Effector memory CD4-positive, alpha-beta T cell (primary cell): ENCODE measurements around the gene CALD1.

Source experiments
- DNase-seq, 3 donors: peaks; one replicate each; pipeline ENCODE4 v3.0.0-alpha.2; 2020
- H3K27ac ChIP-seq: 2 replicates; pipeline ENCODE4 v1.7.0; 2013; ENCODE audit warnings: mild to moderate bottlenecking, low read length, moderate library complexity; ENCODE audit not compliant: insufficient read depth, poor library complexity, severe bottlenecking
- H3K27me3 ChIP-seq: replicated peaks from 2 replicates; pipeline ENCODE4 v1.7.0; 2013; ENCODE audit warnings: mild to moderate bottlenecking, low read length; ENCODE audit not compliant: insufficient read depth, control insufficient read depth, poor library complexity, severe bottlenecking
- H3K36me3 ChIP-seq: 2 replicates; pipeline ENCODE4 v1.7.0; 2013; ENCODE audit warnings: mild to moderate bottlenecking, low read length, moderate library complexity; ENCODE audit not compliant: control insufficient read depth, insufficient read depth
- H3K4me1 ChIP-seq: 2 replicates; pipeline ENCODE4 v1.7.0; 2013; ENCODE audit warnings: low read length, mild to moderate bottlenecking; ENCODE audit not compliant: control insufficient read depth, insufficient read depth, poor library complexity, severe bottlenecking
- H3K4me3 ChIP-seq: 2 replicates; pipeline ENCODE4 v1.7.0; 2013; ENCODE audit warnings: low read length, low read depth, mild to moderate bottlenecking; ENCODE audit not compliant: insufficient read depth, poor library complexity, severe bottlenecking
- H3K9me3 ChIP-seq: 2 replicates; pipeline ENCODE4 v1.7.0; 2013; ENCODE audit warnings: mild to moderate bottlenecking, low read length, moderate library complexity; ENCODE audit not compliant: control insufficient read depth

CALD1 gene

DNA sequence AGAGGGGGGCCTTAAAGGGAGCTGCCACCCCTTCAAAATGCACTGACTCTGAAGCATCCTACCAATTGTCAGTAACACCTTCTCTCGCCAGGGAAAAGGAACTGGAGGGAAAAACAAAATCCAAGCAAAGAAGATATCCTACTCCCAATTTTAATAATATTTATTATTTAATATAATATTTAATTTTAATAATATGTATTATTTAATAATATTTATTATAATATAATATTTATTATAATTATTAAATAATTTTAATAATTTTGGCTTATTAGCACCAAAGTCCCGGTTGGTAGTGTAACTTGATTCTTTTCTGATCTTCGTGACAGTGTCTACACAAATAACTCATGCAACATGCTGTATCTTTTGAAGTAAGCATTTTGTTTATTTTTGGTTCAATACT is 148.3 kb downstream of the CALD1 start:
- H3K9me3 ChIP-seq, result no peaks in the 10 kb centered on the region
- no peaks in the 10 kb centered on the region for H3K4me1 ChIP-seq
- H3K27me3 ChIP-seq, result no peaks in the 10 kb centered on the region
- H3K36me3 ChIP-seq, result no peaks in the 10 kb centered on the region
- no peak for DNase-seq
- no peak overlapping the region for H3K4me3 ChIP-seq
- H3K27ac ChIP-seq, result no peak overlapping the region

DNA sequence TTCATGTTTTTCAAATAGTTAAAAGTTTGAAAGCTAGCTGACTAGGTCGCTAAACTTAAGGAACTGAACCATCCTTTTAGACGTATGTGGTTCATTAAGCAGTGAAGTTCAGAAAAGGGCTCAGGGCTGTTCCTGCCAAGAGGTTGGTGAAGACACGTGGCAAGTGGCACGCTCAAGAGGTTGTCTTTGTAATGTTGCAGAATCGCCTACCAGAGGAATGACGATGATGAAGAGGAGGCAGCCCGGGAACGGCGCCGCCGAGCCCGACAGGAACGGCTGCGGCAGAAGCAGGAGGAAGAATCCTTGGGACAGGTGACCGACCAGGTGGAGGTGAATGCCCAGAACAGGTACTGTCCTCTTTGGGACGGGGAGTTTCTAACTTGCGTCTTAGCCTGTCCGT is 149.1 kb downstream of the CALD1 start:
- DNase-seq, result no peak
- Histone ChIP-seq H3K27me3 (no peaks in the 10 kb centered on the region), H3K27ac (no peak overlapping the region), H3K4me3 (no peak overlapping the region), H3K9me3 (no peaks in the 10 kb centered on the region), H3K4me1 (no peaks in the 10 kb centered on the region), H3K36me3 (no peaks in the 10 kb centered on the region)

DNA sequence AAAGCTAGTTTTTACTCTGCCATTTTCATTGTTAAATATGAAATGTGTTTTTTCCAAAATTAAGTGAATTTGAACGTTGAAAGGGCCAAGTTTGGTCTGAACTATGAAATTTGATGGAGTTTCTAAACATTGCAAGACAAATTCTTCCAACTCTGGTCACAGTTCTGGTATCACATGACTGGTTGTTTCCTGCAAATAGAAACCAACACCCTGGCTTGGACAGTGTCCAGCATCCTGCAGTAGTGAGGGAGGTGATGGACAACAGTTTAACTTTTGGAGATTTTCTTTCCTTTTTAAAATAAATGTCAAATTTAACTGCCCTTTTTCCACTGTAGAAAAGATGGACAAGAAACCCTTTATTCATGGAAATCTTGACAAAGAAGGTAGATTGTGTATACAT is 152.1 kb downstream of the CALD1 start:
- no peak for DNase-seq
- Histone ChIP-seq H3K9me3 (no peaks in the 10 kb centered on the region), H3K4me3 (no peak overlapping the region), H3K27ac (no peak overlapping the region), H3K4me1 (no peaks in the 10 kb centered on the region), H3K36me3 (no peaks in the 10 kb centered on the region), H3K27me3 (no peaks in the 10 kb centered on the region)

DNA sequence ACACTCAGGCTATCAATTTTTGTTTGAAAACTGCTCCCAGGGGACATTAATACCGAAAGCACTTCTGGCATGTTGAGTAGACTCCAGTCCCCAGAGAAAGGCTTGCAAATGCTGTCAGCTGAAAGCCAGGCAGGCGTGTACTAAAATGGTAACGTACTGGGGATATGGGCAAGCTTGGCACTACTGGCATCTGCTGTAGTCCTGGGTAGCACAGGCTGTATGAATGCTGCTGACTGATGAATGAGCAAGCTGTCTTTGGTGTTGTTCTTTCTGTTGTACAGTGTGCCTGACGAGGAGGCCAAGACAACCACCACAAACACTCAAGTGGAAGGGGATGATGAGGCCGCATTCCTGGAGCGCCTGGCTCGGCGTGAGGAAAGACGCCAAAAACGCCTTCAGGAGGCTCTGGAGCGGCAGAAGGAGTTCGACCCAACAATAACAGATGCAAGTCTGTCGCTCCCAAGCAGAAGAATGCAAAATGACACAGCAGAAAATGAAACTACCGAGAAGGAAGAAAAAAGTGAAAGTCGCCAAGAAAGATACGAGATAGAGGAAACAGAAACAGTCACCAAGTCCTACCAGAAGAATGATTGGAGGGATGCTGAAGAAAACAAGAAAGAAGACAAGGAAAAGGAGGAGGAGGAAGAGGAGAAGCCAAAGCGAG is 153.4 kb downstream of the CALD1 start:
- Histone ChIP-seq H3K36me3 (no peaks in the 10 kb centered on the region), H3K4me3 (no peak overlapping the region), H3K9me3 (no peaks in the 10 kb centered on the region), H3K27ac (no peak overlapping the region), H3K4me1 (no peaks in the 10 kb centered on the region), H3K27me3 (no peaks in the 10 kb centered on the region)
- DNase-seq, result no peak

DNA sequence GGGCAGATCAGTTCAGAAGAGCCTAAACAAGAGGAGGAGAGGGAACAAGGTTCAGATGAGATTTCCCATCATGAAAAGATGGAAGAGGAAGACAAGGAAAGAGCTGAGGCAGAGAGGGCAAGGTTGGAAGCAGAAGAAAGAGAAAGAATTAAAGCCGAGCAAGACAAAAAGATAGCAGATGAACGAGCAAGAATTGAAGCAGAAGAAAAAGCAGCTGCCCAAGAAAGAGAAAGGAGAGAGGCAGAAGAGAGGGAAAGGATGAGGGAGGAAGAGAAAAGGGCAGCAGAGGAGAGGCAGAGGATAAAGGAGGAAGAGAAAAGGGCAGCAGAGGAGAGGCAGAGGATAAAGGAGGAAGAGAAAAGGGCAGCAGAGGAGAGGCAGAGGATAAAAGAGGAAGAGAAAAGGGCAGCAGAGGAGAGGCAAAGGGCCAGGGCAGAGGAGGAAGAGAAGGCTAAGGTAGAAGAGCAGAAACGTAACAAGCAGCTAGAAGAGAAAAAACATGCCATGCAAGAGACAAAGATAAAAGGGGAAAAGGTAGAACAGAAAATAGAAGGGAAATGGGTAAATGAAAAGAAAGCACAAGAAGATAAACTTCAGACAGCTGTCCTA is 154.1 kb downstream of the CALD1 start:
- Histone ChIP-seq H3K36me3 (no peaks in the 10 kb centered on the region), H3K4me3 (no peak overlapping the region), H3K9me3 (no peaks in the 10 kb centered on the region), H3K27me3 (no peaks in the 10 kb centered on the region), H3K27ac (no peak overlapping the region), H3K4me1 (no peaks in the 10 kb centered on the region)
- no peak for DNase-seq

DNA sequence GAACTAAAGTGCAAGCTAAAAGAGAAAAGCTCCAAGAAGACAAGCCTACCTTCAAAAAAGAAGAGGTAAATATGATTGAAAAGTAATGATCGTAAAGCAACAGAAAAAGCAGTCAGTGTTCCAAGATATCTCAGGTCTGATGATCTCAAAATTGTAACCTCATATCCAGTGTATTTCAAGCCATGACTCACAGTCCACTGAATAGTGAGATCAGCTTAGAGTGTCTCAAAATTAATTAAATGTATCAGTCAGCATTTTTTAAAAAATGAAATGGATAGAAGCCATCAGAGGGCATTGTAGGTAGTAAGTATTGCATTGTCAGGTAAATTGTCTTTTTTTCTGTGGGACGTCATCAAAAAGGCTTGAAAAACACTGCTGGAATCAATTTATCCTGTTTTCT is 156.3 kb downstream of the CALD1 start:
- no peak for DNase-seq
- Histone ChIP-seq H3K36me3 (no peaks in the 10 kb centered on the region), H3K4me1 (no peaks in the 10 kb centered on the region), H3K27me3 (no peaks in the 10 kb centered on the region), H3K9me3 (no peaks in the 10 kb centered on the region), H3K4me3 (no peak overlapping the region), H3K27ac (no peak overlapping the region)

DNA sequence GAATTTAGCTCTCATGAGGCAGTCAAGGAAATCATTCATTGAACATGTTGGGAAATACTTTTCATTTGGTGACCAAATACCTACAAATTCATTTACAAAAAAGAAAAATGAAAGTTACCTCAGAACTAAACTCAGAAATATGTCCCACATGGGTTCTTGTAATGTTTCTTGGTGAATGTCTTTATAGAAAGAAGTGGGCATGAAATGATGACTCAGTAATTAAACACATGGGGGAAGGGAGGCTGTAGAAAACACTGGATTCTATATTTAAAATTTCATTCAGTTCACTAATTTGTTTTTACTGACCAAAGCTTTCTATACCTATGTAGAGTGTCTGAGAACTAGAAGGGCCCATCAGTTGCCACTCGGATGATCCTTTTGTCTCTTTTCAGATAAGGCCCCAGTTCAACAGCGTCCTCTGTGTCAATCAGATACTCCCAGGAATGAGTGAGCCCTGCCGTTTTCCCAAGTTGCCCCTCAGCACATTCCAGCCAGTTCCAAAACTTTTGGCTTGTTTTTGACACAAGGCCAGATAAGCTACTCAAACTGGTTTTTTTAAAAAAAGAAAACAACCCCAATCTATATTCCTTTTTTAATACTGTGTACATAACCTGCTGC is 157.6 kb downstream of the CALD1 start:
- no peak overlapping the region for H3K27ac ChIP-seq
- H3K4me3 ChIP-seq, result no peak overlapping the region
- no peaks in the 10 kb centered on the region for H3K4me1 ChIP-seq
- H3K9me3 ChIP-seq, result no peaks in the 10 kb centered on the region
- DNase-seq, result no peak
- H3K36me3 ChIP-seq, result no peaks in the 10 kb centered on the region
- H3K27me3 ChIP-seq, result no peaks in the 10 kb centered on the region

DNA sequence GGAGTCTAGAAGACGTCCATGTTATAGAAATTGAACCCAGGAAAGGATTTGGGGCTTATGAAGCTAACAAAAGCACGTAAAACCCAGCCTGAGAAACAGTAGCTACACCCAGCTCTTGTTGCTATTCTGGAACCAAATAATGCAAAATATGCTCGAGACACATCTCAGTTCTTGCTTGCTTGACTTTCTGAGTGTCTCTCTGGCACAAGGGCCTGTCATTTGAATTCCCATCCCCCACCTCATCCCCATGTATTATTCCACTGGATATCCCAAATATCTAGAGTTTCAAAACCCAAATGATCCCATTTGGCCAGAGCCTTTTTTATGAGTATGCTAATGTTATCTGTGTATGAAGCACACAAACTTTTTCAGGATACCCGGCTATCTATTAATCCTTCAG is 158.7 kb downstream of the CALD1 start:
- no peaks in the 10 kb centered on the region for H3K4me1 ChIP-seq
- H3K4me3 ChIP-seq, result no peak overlapping the region
- no peaks in the 10 kb centered on the region for H3K9me3 ChIP-seq
- DNase-seq, result no peak
- no peak overlapping the region for H3K27ac ChIP-seq
- no peaks in the 10 kb centered on the region for H3K27me3 ChIP-seq
- no peaks in the 10 kb centered on the region for H3K36me3 ChIP-seq

DNA sequence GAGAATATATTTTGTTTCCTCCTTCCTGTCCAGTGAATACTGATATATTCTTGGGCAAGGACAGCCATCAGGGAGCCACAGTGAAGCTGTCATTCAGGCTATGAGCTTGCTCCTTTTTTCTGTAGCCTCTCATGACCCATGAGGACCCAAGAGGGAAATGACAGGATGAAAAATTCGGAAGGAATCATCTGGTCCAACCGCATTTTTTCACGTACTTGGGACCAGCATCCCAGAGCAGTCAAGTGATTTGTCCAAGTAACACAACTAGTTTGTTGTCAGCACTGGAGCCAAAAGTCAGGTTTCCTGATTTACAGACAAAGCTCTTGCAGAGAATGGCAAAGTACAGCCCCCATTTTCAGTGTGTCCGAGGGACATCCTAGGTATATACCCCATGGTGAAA is 159.7 kb downstream of the CALD1 start:
- no peaks in the 10 kb centered on the region for H3K9me3 ChIP-seq
- H3K4me1 ChIP-seq, result no peaks in the 10 kb centered on the region
- no peak overlapping the region for H3K4me3 ChIP-seq
- H3K36me3 ChIP-seq, result no peaks in the 10 kb centered on the region
- H3K27ac ChIP-seq, result no peak overlapping the region
- no peaks in the 10 kb centered on the region for H3K27me3 ChIP-seq
- no peak for DNase-seq

DNA sequence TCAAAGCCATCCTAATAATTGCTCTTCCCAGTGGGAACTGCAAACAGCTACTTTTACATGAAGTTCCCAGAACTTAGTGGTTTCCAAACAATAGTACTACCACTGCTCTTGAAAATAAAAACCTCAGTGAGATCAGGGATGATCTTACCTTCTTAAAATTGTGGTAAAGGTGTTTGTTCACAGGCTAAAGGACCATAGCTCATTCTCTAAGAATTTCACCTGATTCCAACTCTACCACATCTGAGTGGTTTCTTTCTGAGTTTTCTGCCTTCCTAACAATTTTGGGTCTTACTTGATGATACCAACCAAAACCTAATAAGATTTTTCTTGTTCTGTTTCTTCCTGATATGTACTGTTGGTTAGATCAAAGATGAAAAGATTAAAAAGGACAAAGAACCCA is 161.3 kb downstream of the CALD1 start:
- H3K36me3 ChIP-seq, result no peaks in the 10 kb centered on the region
- H3K27me3 ChIP-seq, result no peaks in the 10 kb centered on the region
- H3K4me3 ChIP-seq, result no peak overlapping the region
- no peak for DNase-seq
- no peaks in the 10 kb centered on the region for H3K4me1 ChIP-seq
- H3K27ac ChIP-seq, result no peak overlapping the region
- H3K9me3 ChIP-seq, result no peaks in the 10 kb centered on the region
